Keratinocyte (primary cell): ENCODE results near the gene CST4. TPM values are rescaled to one million over a fixed set of nuclear protein-coding genes. Genes with fewer than 3 reads are reported as not detected.
"Not testable (repeated sequence)": the region's sequence is repeated elsewhere in the genome, so short reads cannot be mapped to it uniquely, and the experiment has no call there.

Source experiments
- DNase-seq: peaks from one replicate; pipeline ENCODE4 v3.0.0-alpha.2; 2011; ENCODE audit warnings: low read depth, missing footprints, low spot score
- FAIRE-seq: peaks from 2 replicates; lab custom pipeline; 2011; peaks lifted over from hg19 to GRCh38; lab: Jason Lieb, UNC
- H2AFZ ChIP-seq: 2 replicates; pipeline ENCODE4 v1.6.0; 2012; ENCODE audit warnings: low read length, control low read depth, inconsistent platforms; ENCODE audit not compliant: control insufficient read depth
- H3K27ac ChIP-seq: 2 replicates; pipeline ENCODE4 v1.5.1; 2011; ENCODE audit warnings: low read length; ENCODE audit not compliant: control insufficient read depth, insufficient read depth
- H3K27me3 ChIP-seq: 3 replicates; pipeline ENCODE4 v1.6.0; 2011; ENCODE audit warnings: low read length; ENCODE audit not compliant: control insufficient read depth, insufficient read depth; ENCODE audit errors: extremely low read depth
- H3K36me3 ChIP-seq, 2 experiments: 2 replicates in 1 of 2; 3 replicates in 1 of 2; pipeline ENCODE4 v1.5.1; 2011; ENCODE audit warnings: low read length in 2 of 2, mild to moderate bottlenecking in 1 of 2; ENCODE audit not compliant: control insufficient read depth in 2 of 2, insufficient read depth in 2 of 2; ENCODE audit errors: extremely low read depth in 1 of 2
- H3K4me1 ChIP-seq: 3 replicates; pipeline ENCODE4 v1.5.1; 2011; ENCODE audit warnings: low read length; ENCODE audit not compliant: control insufficient read depth, insufficient read depth; ENCODE audit errors: extremely low read depth
- H3K4me2 ChIP-seq: 3 replicates; pipeline ENCODE4 v1.6.0; 2011; ENCODE audit warnings: low read depth, low read length; ENCODE audit not compliant: control insufficient read depth, insufficient read depth; ENCODE audit errors: extremely low read depth
- H3K4me3 ChIP-seq, 3 experiments: fragments of 200-600 bp in 1 of 3; sonication (generic) in 1 of 3; 2 replicates in 2 of 3; 3 replicates in 1 of 3; pipeline ENCODE4 v1.5.1; 2011 to 2016; ENCODE audit warnings: low read length in 3 of 3, mild to moderate bottlenecking in 3 of 3, control low read depth in 2 of 3, inconsistent platforms in 1 of 3, low read depth in 1 of 3, mixed read lengths in 1 of 3, mixed run types in 1 of 3, moderate library complexity in 1 of 3; ENCODE audit not compliant: control insufficient read depth in 2 of 3, insufficient read depth in 2 of 3; ENCODE audit errors: extremely low read depth in 1 of 3
- H3K79me2 ChIP-seq: 2 replicates; pipeline ENCODE4 v1.6.0; 2012; ENCODE audit warnings: low read length; ENCODE audit not compliant: control insufficient read depth, insufficient read depth
- H3K9ac ChIP-seq: 3 replicates; pipeline ENCODE4 v1.6.0; 2011; ENCODE audit warnings: low read length; ENCODE audit not compliant: control insufficient read depth, insufficient read depth; ENCODE audit errors: extremely low read depth
- H3K9me1 ChIP-seq: 3 replicates; pipeline ENCODE4 v1.6.0; 2011; ENCODE audit warnings: low read length; ENCODE audit not compliant: control insufficient read depth, insufficient read depth; ENCODE audit errors: extremely low read depth
- H3K9me3 ChIP-seq: 2 replicates; pipeline ENCODE4 v1.5.1; 2012; ENCODE audit warnings: low read depth, low read length; ENCODE audit not compliant: control insufficient read depth
- H4K20me1 ChIP-seq: 3 replicates; pipeline ENCODE4 v1.6.0; 2011; ENCODE audit warnings: low read length; ENCODE audit not compliant: control insufficient read depth, insufficient read depth; ENCODE audit errors: extremely low read depth
- CTCF ChIP-seq, 3 experiments: IDR thresholded peaks in 1 of 3; conservative IDR thresholded peaks in 1 of 3; optimal IDR thresholded peaks in 1 of 3; 2 replicates in 2 of 3; 3 replicates in 1 of 3; pipeline versions ENCODE3 to v1.5.1; 2011; ENCODE audit warnings: low read length in 3 of 3, mild to moderate bottlenecking in 3 of 3, moderate library complexity in 2 of 3, control low read depth in 1 of 3, inconsistent platforms in 1 of 3; ENCODE audit not compliant: insufficient read depth in 2 of 3; ENCODE audit errors: extremely low read depth in 1 of 3
- EZH2 ChIP-seq: IDR thresholded peaks from one replicate; pipeline ENCODE4 v1.6.1; 2012; ENCODE audit warnings: inconsistent platforms, mild to moderate bottlenecking, low read length, moderate library complexity
- dilution Hi-C: fragments of 300-500 bp; cut with MboI; formaldehyde crosslinking; loops from one replicate; pipeline ENCODE4 v1.7.0; 2020; ENCODE audit warnings: low sequenced_read_pairs; ENCODE audit not compliant: extremely low pct_ligation_motif_present
- polyA plus RNA-seq, 5 experiments: library from polyadenylated mRNA; depleted of rRNA in 3 of 5; stranded (reverse) in 3 of 5; stranded (forward) in 1 of 5; unstranded in 1 of 5; fragments of >200 nt; gene quantifications; 1 replicate in 1 of 5; 2 replicates in 3 of 5; 3 replicates in 1 of 5; pipeline versions ENCODE4 v1.2.1 to v1.2.3, GENCODE V29; 2011 to 2012; ENCODE audit warnings: missing spikeins in 2 of 5, low read depth in 1 of 5, low replicate concordance in 1 of 5

CST4 gene
- polyA plus RNA-seq, 1 donor (not counting 4 experiments of a cell fraction or from before 2014, with no cell fraction given), result not detected

- FAIRE-seq (no peak), DNase-seq (no peak)
- Histone ChIP-seq H3K79me2 (no peaks in the 10 kb centered on the region), H2AFZ (no peak overlapping the region), H3K4me3 (no peak overlapping the region), H3K4me1 (no peaks in the 10 kb centered on the region), H3K4me2 (no peak overlapping the region), H3K9me3 (no peaks in the 10 kb centered on the region), H3K36me3 (no peaks in the 10 kb centered on the region), H3K27me3 (no peaks in the 10 kb centered on the region), H4K20me1 (no peaks in the 10 kb centered on the region), H3K9ac (no peak overlapping the region), H3K27ac (no peak overlapping the region), H3K9me1 (no peaks in the 10 kb centered on the region)
- no peak for TF ChIP-seq EZH2
- no peak for TF ChIP-seq CTCF (optimal IDR thresholded peaks at IDR 0.05 in 1 of 3, IDR thresholded peaks at IDR 0.05 in 1 of 3, conservative IDR thresholded peaks at IDR 0.05 in 1 of 3; ENCODE audit: extremely low read depth in 1 of 3, insufficient read depth in 2 of 3, low read length in 3 of 3)
- dilution Hi-C loops, result no loop called here
Measured at GRCh38 chr20:23659989-23660837, 28.6 kb downstream of the CST4 start.

GRCh38 chr20:23659610-23659988, 29.2 kb downstream of the CST4 start:
- H3K27me3 ChIP-seq, H3K4me1 ChIP-seq, H3K27ac ChIP-seq, H3K9me3 ChIP-seq, H2AFZ ChIP-seq, FAIRE-seq, H3K4me3 ChIP-seq, H3K36me3 ChIP-seq, H3K4me2 ChIP-seq, dilution Hi-C loops, H3K9ac ChIP-seq, DNase-seq, H3K79me2 ChIP-seq, H3K9me1 ChIP-seq, H4K20me1 ChIP-seq: not testable (repeated sequence)
